Measurements from ENCODE around the gene DEFB114.

The DEFB114 gene

GRCh38 chr6:49934770-49935169, 29.2 kb downstream of the DEFB114 start:
- no peak for DNase-seq

GRCh38 chr6:49933526-49933925, 30.4 kb downstream of the DEFB114 start:
- DNase-seq: no peak

DNA sequence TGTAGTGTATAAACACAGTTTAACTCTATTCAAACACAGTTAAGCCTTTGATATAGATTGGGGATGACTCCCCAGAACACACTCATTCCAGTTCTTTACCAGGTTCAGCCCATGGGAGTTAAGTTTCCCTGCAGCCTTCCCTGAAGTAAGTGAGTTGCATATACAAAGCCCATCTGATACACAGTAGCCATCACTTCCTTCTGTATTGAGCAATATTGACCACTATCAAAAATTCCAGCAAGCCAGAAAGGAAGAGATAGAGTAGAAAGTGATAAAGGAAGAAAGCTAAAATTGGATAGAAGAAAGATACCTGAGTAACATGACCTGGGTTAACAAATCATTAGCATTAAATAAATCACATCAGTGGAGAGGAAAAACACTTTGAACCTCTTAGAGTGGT, 34.6 kb downstream of the DEFB114 start:
- DNase-seq: no peak

GRCh38 chr6:49923826-49924225, 40.1 kb downstream of the DEFB114 start:
- DNase-seq: no peak

DNA sequence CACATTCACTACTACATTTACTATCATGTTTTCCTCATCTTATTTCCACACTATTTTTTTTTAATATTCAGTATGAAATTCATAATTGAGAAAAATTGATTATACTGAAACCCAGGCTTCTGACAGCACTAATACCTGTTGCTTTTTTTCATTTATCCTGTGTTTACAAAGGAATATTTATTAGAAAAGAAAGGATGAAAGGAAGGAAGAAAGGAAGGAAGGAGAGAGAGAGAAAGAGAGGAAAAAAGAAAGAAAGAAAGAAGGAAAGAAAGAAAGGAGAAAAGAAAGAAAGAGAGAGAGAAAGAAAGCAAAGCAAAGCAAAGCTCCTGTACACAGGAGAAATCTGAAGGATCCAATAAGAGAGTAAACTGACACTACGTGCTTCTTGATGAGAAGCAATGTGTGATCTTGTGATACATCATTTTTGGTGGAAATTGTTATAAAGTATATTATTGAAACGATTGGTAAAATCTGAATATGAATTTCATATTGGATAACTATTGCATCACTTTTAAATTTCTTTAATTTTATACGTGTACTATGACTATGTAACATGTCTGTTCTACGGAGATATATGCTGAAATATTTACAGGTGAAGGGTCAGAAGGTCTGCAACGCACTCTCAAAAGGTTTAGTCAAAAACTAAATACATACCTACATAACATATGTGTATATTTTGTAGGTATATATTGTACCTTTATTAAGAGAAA, 43.9 kb downstream of the DEFB114 start:
- no peak for DNase-seq

GRCh38 chr6:49919261-49919660, 44.7 kb downstream of the DEFB114 start:
- DNase-seq: no peak

DNA sequence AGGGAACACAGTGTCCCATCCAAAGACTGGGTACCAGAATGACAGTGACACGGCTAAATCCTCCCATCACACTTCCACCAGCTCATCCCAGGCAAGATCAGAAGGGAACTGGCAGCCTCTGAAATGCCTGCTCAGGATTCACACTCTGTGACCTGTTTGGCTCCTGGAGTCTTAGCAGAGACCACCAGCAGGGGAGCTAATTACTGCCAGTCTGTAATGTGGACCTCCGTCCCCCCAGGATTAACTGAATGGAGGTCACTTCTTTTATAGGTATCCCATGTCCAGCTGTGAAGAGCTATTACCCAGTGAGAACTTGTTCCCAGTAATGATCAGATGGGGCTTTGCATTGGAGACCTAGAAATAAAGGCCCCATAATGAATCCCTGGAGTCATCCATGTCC, 45.2 kb downstream of the DEFB114 start:
- no peak for DNase-seq

DNA sequence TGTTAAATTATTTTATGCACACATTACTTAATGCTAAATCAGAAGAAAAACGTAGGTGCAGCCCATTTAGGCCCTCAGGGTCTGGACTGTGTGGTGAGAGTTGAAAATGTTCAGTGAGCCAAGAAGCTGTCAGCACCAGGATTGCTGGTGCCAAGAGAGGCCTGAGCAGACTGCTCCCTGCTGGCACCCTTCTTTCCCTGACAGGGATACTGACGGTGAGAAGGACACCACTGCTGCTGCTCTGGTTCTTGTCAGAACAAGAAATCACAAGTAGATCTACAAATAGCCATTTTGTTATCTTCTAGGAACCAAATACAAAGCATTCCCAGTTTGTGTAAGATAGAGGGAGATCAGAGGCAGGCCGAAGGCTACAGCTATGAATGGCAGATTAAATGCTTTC, 48.9 kb downstream of the DEFB114 start:
- peak; percentile 41 for DNase-seq

DNA sequence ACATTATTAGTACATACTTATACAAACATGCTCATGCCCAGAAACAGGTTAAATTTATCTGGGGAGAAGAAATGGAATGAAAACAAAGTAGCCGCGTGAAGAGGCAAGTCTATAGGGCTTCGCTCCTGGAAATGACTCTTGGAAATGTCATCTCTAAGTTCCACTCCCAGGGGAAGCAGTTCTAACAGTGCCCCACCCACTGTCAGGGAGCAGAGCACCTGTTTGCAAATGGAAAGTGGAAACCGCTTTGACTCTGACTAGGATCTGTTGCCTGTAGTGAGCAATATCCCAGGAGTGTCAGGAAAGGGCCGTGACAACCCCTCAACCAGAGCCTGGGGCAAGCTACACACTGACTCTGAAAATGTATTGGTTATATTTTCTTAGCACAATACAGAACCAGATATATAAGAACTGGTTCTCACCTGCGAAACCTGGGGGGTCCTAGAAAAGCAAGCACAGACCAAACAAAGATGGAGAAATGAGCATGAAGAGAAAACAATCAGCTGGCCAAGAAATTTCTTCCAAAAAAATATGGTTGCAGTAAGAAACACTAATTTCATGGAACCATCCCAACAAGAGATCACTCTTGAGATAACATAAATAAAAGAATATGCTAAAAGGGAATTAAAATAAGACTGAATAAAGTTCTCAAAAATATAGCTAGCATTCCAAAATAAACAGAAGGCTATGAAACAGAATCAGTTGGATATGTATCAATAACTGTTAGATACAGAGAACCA, 50.2 kb downstream of the DEFB114 start:
- peak; percentile 62 for DNase-seq

- no peak for DNase-seq
Observed at GRCh38 chr6:49912196-49912595, 51.8 kb downstream of the DEFB114 start.

- DNase-seq: no peak
Observed at GRCh38 chr6:49911252-49911651, 52.7 kb downstream of the DEFB114 start.

Measured in NCI-H1092 treated with DMSO at 0.1 percent for 48 hours (cell line).